HFF-Myc (cell line): ENCODE results near the gene ABCG1.

ENCODE experiments used
- DNase-seq: peaks from one replicate; pipeline ENCODE4 v3.0.0-alpha.2; 2011; ENCODE audit warnings: low read depth; ENCODE audit errors: extremely low read depth
- H3K4me3 ChIP-seq: replicated peaks from 2 replicates; pipeline ENCODE4 v1.5.1; 2011; ENCODE audit warnings: low read depth, mild to moderate bottlenecking, control low read depth, low read length
- CTCF ChIP-seq: IDR thresholded peaks from 2 replicates; pipeline ENCODE4 v1.5.1; 2012; ENCODE audit warnings: mild to moderate bottlenecking, low read depth, low read length, control low read depth; ENCODE audit errors: missing control alignments

Gene ABCG1

DNA sequence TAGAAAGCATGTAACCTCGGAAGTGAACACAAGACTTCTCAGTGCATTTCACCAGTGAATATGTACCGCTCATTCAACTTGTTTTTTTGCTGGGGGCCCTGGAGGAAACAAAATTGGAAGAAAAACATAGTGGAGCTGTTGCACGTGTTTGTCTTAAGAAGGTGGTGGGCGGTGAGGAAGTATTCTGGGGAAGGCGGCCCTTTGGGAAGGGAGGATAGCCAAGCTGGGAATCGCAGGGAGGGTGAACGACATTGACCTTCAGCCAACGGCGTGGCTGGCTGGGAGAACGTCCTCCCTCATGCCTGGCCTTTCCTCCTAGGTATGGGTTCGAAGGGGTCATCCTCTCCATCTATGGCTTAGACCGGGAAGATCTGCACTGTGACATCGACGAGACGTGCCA lies 76.9 kb downstream of the ABCG1 start:
- TF ChIP-seq CTCF = no peak
- H3K4me3 ChIP-seq = no peak overlapping the region

GRCh38 chr21:42296501-42296900 lies 77.6 kb downstream of the ABCG1 start:
- TF ChIP-seq CTCF = no peak
- DNase-seq = no peak
- H3K4me3 ChIP-seq = no peak overlapping the region

More for the DNA sequence above, 76.9 kb downstream of the ABCG1 start:
- DNase-seq = no peak

GRCh38 chr21:42297377-42297776 lies 78.4 kb downstream of the ABCG1 start:
- DNase-seq = no peak
- no peak overlapping the region for H3K4me3 ChIP-seq
- TF ChIP-seq CTCF = no peak

DNA sequence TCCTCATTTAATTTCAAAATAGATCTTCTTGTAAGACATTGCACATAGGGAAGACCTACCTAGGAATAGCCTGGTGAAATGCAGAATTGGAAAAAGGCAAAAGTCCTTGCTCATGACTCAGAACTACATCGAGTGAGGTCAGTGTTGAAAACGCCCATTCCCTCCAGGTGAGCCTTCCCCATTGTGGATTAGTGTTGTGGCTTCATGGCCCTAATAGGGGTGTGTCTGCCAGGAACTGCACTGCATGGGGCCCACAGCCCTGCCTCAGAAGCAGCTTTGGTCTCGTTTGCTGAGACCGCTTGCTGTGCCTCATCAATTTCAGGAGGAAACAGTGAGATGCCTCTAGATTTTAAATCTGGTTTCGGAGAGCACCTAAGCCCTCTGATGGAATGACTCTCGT lies 79.3 kb downstream of the ABCG1 start:
- H3K4me3 ChIP-seq = no peak overlapping the region
- no peak for DNase-seq
- TF ChIP-seq CTCF = no peak

DNA sequence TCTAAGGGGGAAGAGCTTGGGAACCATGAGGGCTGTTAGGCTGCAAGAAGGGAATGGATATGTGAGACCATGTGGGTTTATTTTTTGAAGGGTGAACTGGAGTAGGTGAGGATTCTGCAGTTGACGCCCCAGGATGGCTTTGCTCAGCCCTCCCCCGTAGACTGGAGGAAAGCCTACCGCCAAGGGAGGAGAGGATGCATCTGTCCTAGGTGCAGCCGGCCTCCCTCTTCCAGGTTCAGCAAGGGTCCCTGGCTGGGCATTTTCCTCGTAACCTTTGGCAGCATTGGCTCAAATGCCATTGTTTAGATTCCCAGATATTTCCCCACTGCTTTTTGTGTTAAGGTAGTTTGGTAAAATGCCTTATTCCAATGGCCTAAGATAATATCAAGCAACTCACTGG lies 79.7 kb downstream of the ABCG1 start:
- no peak for DNase-seq
- no peak for TF ChIP-seq CTCF
- H3K4me3 ChIP-seq = no peak overlapping the region

- DNase-seq = no peak
- no peak for TF ChIP-seq CTCF
Measured at GRCh38 chr21:42299324-42300044, 80.5 kb downstream of the ABCG1 start.

More at GRCh38 chr21:42299324-42300044, 80.5 kb downstream of the ABCG1 start:
- H3K4me3 ChIP-seq = no peak overlapping the region
